Pancreas (tissue), 10 donors: ENCODE data around the gene ICE2. TPM values are rescaled to one million over a fixed set of nuclear protein-coding genes. Genes with fewer than 3 reads are reported as not detected.

Experiments used
- ATAC-seq, 4 donors: fragments of 200-7000 bp; cut with Tn5 transposase; one replicate each; pipeline versions ENCODE4 v1.8.0 to v1.9.1; 2020; ENCODE audit warnings: mild to moderate bottlenecking in 4 of 4, moderate library complexity in 4 of 4
- DNase-seq, 6 donors: peaks; one replicate each; pipeline ENCODE4 v3.0.0-alpha.2; 2020
- FAIRE-seq: peaks from 2 replicates; lab custom pipeline; 2012; peaks lifted over from hg19 to GRCh38; lab: Jason Lieb, UNC
- H3K27ac ChIP-seq, 4 donors: fragments of 200-600 bp; sonication (generic); 1 replicate in 3 of 4; 2 replicates in 1 of 4; pipeline versions ENCODE4 v1.5.0 to v1.8.0; 2020
- H3K27me3 ChIP-seq, 4 donors: fragments of 200-600 bp; one replicate each; pipeline ENCODE4 v1.8.0; 2021
- H3K36me3 ChIP-seq, 3 donors: fragments of 200-600 bp; sonication (generic) in 1 of 3; one replicate each; pipeline versions ENCODE4 v1.5.0 to v1.8.0; 2020 to 2021
- H3K4me1 ChIP-seq, 3 donors: fragments of 200-600 bp; one replicate each; pipeline ENCODE4 v1.8.0; 2021
- H3K4me3 ChIP-seq, 4 donors: fragments of 200-600 bp; sonication (generic) in 2 of 4; one replicate each; pipeline versions ENCODE4 v1.5.0 to v1.8.0; 2020 to 2021
- H3K9me3 ChIP-seq, 4 donors: fragments of 200-600 bp; one replicate each; pipeline ENCODE4 v1.8.0; 2021
- CTCF ChIP-seq, 4 donors: fragments of 200-600 bp; sonication (generic) in 3 of 4; IDR thresholded peaks; one replicate each; pipeline versions ENCODE4 v1.5.0 to v1.8.0; 2021; ENCODE audit warnings: antibody characterized with exemption in 4 of 4
- WGBS, 2 donors: extraction: QIAGEN DNeasy Blood & Tissue Kit; methylation state at CpG; one replicate each; pipeline ENCODE4 v1.1.7; 2013; 5-methylcytosine and 5-hydroxymethylcytosine counted together
- intact Hi-C, 3 donors: fragments of 100-400 bp; cut with DNase I; formaldehyde crosslinking; loops; one replicate each; pipeline versions ENCODE4 v1.11.1 to v1.14.2; 2022
- polyA plus RNA-seq, 2 donors: library from polyadenylated mRNA; stranded (reverse); fragments of 200-250 nt; gene quantifications; one replicate each; pipeline ENCODE4 v1.2.3, GENCODE V29; 2013
- total RNA-seq, 6 donors: library from RNA; stranded (reverse); fragmentation: NEBNext Ultra II Directional in 4 of 6; extraction: Animal tissue kit (Norgen Biotek cat#: 25700) in 4 of 6; gene quantifications; one replicate each; pipeline versions ENCODE4 v1.2.1 to v1.2.4, GENCODE V29; 2021 to 2023
- donor health status: healthy with polysubstance abuse.
- donor health status: DM: no; HTN: no; CAD: no; lungs with moderate emphysema.
- donor health status: DM: no; HTN: no; CAD: no.
- donor health status: control.
- donor health status: control.
- donor health status: Bipolar disorder and iron deficiency.
- donor health status: DM: yes; HTN: yes; CAD: no.
- donor health status: DM: no; HTN: no; CAD: no.
- donor health status: DM: no; HTN: no; CAD: no.
- donor health status: DM: yes; HTN: yes; CAD: no.

ICE2 gene
- total and polyA plus RNA-seq, 8 donors = 6.7 to 28.9 (median 19.0) TPM

GRCh38 chr15:60479361-60480110, 594 bp upstream of the ICE2 start:
- H3K4me3 ChIP-seq = peak overlapping the region; percentile 62 to 86 (median 74)
- H3K9me3 ChIP-seq = no peaks in the 10 kb centered on the region
- H3K27ac ChIP-seq = peak overlapping the region; percentile 77 to 88 (median 81)
- ATAC-seq (peak; percentile 27 to 39 (median 27)), DNase-seq (no peak), FAIRE-seq (no peak)
- 17 to 21% methylated on average over 10 of the region's 10 CpGs for WGBS, 2 donors
- H3K36me3 ChIP-seq = no peaks in the 10 kb centered on the region
- peaks cover 4 to 24% (median 20%) of the 10 kb centered on the region in 3 donors for H3K4me1 ChIP-seq
- no peak for TF ChIP-seq CTCF (IDR thresholded peaks at IDR 0.05)
- intact Hi-C loops = no loop called here
- no peaks in the 10 kb centered on the region for H3K27me3 ChIP-seq

GRCh38 chr15:60477916-60478565, 901 bp downstream of the ICE2 start:
- Histone ChIP-seq H3K27ac (peak overlapping the region; percentile 77 to 88 (median 81)), H3K4me3 (peak overlapping the region; percentile 62 to 86 (median 74)), H3K27me3 (no peaks in the 10 kb centered on the region), H3K9me3 (no peaks in the 10 kb centered on the region), H3K4me1 (peaks cover 4 to 24% (median 20%) of the 10 kb centered on the region in 3 donors), H3K36me3 (peaks cover 0 to 3% (median 0%) of the 10 kb centered on the region in 3 donors)
- TF ChIP-seq CTCF (IDR thresholded peaks at IDR 0.05) = no peak
- no peak for DNase-seq
- WGBS, 2 donors = 6 to 7% methylated on average over 9 of the region's 9 CpGs
- intact Hi-C loops = no loop called here
- no peak for FAIRE-seq
- ATAC-seq = peak in 3 of 4 donors; percentile 9 to 42 (median 25)

- DNase-seq = no peak
- peaks cover 0 to 4% (median 0%) of the 10 kb centered on the region in 3 donors for H3K36me3 ChIP-seq
- H3K27ac ChIP-seq = no peak overlapping the region
- TF ChIP-seq CTCF (IDR thresholded peaks at IDR 0.05) = no peak
- peak overlapping the region in 1 of 4 donors; percentile 86 for H3K4me3 ChIP-seq
- H3K4me1 ChIP-seq = peaks cover 4 to 24% (median 20%) of the 10 kb centered on the region in 3 donors
- intact Hi-C loops = no loop called here
- ATAC-seq = no peak
- 84 to 86% methylated on average over 1 of the region's 1 CpG for WGBS, 2 donors
- H3K27me3 ChIP-seq = no peaks in the 10 kb centered on the region
- no peaks in the 10 kb centered on the region for H3K9me3 ChIP-seq
- FAIRE-seq = no peak
Measured at GRCh38 chr15:60477164-60477563, 1.8 kb downstream of the ICE2 start.

GRCh38 chr15:60476713-60477112, 2.2 kb downstream of the ICE2 start:
- no peaks in the 10 kb centered on the region for H3K9me3 ChIP-seq
- peaks cover 0 to 4% (median 0%) of the 10 kb centered on the region in 3 donors for H3K36me3 ChIP-seq
- intact Hi-C loops = no loop called here
- no peak for TF ChIP-seq CTCF (IDR thresholded peaks at IDR 0.05)
- no peaks in the 10 kb centered on the region for H3K27me3 ChIP-seq
- no peak for DNase-seq
- no peak overlapping the region for H3K4me3 ChIP-seq
- H3K27ac ChIP-seq = no peak overlapping the region
- peaks cover 4 to 24% (median 20%) of the 10 kb centered on the region in 3 donors for H3K4me1 ChIP-seq
- WGBS, 2 donors = 30 to 32% methylated on average over 3 of the region's 3 CpGs
- no peak for ATAC-seq
- no peak for FAIRE-seq
